ENCODE results near the gene OXSR1.

DNA sequence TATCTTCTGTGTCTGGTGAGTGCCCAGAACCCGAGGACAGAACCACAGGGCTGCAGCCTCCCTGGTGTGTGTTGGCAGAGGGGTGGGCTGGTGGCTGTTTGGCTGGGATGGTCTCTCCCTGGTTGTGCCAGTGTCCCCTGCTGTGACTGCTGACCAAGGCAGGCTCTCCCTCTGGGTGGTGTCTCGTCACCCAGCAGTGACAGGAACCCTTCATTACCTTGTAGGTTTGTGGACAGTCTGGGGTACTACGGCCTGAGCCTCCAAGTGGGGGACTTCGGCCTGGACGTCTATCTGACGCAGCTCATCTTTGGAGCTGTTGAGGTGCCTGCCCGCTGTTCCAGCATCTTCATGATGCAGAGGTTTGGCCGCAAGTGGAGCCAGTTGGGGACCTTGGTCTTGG, 110.3 kb downstream of the OXSR1 start:
- TF ChIP-seq POLR2AphosphoS5 (IDR thresholded peaks at IDR 0.05) = no peak
- TF ChIP-seq CTCF (IDR thresholded peaks at IDR 0.05) = no peak
- no peak for TF ChIP-seq POLR2A (IDR thresholded peaks at IDR 0.05)
- TF ChIP-seq EP300 (IDR thresholded peaks at IDR 0.05) = no peak
